KOPT-K1 (cell line): ENCODE results near the gene UGT1A1.

Experiments used
- H3K27ac ChIP-seq: fragments of 200-600 bp; sonication (generic); 2 replicates; pipeline ENCODE4 v1.5.1; 2016; ENCODE audit warnings: antibody characterized with exemption, mild to moderate bottlenecking, low read depth, low read length; ENCODE audit not compliant: poor library complexity, severe bottlenecking
- H3K36me3 ChIP-seq: fragments of 200-600 bp; sonication (generic); 2 replicates; pipeline ENCODE4 v1.5.1; 2017; ENCODE audit warnings: antibody characterized with exemption, mild to moderate bottlenecking, low read length, moderate library complexity; ENCODE audit not compliant: insufficient read depth
- H3K9me3 ChIP-seq: fragments of 200-600 bp; sonication (generic); 2 replicates; pipeline ENCODE4 v1.5.1; 2017; ENCODE audit warnings: antibody characterized with exemption, low read length, mild to moderate bottlenecking; ENCODE audit not compliant: insufficient read depth, poor library complexity, severe bottlenecking

Gene UGT1A1

DNA sequence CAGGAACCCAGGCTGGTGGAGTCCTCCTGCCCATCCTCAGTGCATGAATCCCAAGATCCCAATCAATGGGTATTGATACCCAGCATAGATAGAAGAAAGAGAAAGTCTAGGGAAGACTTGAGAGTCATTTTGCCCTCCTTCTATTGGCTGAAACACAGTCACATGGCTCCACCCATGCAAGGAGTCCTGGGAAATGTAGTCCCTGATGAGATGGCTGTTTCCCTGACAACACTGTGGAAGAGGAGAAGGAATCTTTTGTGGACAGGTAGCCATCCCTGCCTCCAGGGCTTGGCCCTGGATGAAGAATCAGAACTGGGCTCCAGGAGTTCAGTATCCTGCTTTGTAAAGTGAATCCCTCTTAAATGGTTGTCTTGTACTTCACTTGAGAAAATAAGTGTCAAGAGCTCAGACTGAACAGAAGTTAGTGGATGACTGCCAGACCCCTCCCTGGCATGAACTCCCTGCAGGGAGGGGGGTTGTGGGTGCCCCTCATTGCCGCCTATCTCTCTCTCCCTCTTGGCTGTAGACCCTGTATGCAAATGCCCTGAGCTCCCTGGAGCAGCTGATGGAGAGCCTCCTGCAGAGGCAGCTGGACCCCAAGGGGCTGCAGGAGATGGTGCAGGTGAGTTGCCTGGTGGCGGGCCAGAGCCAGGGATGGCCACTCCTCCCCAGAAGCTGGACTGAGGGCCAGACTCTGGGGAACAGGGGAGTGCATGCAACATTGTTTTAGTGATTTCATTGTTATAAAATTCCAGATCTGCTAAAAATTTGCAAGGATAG lies 54.2 kb downstream of the UGT1A1 start:
- Histone ChIP-seq H3K9me3 (peaks cover 3% of the 10 kb centered on the region), H3K27ac (no peak overlapping the region), H3K36me3 (no peaks in the 10 kb centered on the region)

DNA sequence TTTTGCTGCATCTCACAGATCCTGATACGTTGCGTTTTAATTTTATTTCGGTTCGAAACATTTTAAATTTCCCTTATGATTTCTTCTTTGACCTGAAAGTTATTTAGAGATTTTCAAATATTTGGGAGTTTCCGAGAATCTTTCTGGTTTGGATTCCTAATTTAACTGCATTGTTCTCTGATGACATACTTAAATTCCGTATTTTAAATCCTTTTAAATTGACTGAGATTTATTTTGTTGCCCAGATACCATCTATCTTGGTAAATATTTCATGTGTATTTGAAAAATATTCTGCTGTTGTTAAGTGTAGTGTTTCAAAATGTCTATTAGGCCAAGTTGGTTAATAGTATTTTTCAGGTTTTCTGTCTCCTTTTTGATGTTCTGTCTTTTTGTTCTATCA lies 55.8 kb downstream of the UGT1A1 start:
- no peaks in the 10 kb centered on the region for H3K36me3 ChIP-seq
- no peak overlapping the region for H3K27ac ChIP-seq
- H3K9me3 ChIP-seq = no peaks in the 10 kb centered on the region

DNA sequence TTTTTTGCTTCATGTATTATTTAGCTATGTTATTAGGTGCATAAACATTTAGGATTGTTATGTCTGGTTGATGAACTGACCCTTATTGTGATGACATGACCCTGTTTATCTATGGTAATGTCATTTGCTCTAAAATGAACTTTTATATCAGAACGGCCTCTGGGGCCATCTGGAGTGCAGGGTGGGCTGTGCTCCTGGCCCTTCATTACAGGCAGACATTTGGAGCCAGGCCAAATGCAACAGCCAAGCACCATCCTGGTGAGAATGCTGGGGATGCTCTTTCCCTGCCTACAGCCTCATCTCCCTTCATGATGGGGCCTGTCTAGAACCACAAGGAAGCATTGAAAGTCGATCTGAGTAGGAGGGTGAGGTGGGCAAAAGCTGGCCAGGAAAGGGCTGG lies 56.3 kb downstream of the UGT1A1 start:
- Histone ChIP-seq H3K9me3 (no peaks in the 10 kb centered on the region), H3K27ac (no peak overlapping the region), H3K36me3 (no peaks in the 10 kb centered on the region)

DNA sequence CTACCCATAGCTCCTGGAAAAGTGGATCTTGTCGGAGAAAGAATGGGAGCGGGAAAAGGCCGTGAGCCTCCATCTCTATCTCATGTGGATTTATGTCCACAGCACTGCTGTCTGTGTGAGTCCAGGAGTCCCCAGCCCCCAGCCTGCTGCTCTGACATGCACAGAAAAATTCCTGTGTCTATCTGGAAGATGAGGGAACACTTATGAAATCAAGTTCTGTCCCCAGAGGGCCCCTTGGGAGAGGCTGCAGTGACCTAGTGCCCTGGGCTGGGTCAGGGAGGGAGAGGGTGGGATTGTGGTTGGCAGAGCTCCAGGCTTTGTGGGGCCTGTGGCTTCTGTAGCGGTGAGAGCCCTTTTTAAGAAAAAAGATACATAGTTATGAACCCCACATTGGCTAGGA lies 56.7 kb downstream of the UGT1A1 start:
- no peaks in the 10 kb centered on the region for H3K36me3 ChIP-seq
- H3K27ac ChIP-seq = no peak overlapping the region
- H3K9me3 ChIP-seq = no peaks in the 10 kb centered on the region

DNA sequence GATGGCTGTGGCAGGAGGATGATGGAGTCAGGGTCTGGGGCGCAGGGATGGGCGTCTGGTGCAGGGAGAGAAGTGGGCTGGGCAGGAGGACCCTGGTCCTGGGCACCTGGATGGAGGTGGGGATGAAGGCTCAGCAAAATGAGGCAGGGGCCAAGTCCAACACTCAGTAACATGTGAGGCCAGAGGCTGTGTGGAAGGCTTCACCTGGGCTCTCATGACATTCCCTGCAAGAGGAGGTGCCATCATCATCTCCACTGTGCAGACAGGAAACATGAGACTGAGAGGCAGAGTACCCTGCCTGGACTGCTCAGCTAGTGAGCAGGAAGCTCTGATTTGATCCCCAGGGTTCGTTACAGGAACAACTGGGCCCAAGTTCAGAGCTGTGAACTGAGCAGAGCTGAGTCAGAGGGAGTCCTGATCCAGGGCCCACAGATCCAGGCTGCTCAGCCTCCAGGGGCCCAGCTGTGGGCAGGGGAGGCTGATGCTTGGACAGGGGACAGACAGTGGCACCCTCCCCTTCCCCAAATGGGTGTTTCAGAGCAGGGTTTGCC lies 57.4 kb downstream of the UGT1A1 start:
- H3K36me3 ChIP-seq = no peaks in the 10 kb centered on the region
- H3K9me3 ChIP-seq = no peaks in the 10 kb centered on the region
- H3K27ac ChIP-seq = no peak overlapping the region

DNA sequence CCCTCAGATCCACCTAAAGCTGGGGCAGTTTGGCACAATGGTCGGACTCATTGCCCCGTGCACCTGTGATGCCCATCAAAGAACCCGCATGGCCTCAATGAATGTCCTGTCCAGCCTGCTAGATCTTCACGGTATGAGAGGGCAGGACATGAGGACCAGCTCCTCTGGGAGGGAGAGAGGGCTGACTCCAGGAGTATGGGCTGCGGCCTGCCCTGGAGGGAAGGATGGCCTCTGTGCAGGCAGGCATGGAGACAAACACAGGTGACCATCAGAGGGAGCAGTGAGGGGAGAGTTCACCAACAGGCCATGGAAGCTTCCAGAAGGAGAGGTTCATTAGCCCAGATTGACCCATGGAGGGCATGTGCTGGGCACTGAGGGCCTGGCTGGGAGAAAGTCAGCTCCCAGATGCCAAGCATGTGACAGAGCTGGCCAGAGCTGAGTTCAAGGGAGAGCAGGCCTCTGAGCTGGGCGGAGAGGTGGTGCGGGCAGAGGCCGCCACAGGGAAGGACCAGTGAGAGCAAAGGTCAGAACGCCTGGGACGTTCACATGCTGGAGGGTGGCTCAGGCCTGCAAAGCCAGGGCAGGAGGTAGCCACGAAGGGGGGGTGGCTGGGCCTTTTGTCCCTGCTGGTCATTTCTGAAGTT lies 58.0 kb downstream of the UGT1A1 start:
- no peaks in the 10 kb centered on the region for H3K36me3 ChIP-seq
- no peak overlapping the region for H3K27ac ChIP-seq
- H3K9me3 ChIP-seq = no peaks in the 10 kb centered on the region

DNA sequence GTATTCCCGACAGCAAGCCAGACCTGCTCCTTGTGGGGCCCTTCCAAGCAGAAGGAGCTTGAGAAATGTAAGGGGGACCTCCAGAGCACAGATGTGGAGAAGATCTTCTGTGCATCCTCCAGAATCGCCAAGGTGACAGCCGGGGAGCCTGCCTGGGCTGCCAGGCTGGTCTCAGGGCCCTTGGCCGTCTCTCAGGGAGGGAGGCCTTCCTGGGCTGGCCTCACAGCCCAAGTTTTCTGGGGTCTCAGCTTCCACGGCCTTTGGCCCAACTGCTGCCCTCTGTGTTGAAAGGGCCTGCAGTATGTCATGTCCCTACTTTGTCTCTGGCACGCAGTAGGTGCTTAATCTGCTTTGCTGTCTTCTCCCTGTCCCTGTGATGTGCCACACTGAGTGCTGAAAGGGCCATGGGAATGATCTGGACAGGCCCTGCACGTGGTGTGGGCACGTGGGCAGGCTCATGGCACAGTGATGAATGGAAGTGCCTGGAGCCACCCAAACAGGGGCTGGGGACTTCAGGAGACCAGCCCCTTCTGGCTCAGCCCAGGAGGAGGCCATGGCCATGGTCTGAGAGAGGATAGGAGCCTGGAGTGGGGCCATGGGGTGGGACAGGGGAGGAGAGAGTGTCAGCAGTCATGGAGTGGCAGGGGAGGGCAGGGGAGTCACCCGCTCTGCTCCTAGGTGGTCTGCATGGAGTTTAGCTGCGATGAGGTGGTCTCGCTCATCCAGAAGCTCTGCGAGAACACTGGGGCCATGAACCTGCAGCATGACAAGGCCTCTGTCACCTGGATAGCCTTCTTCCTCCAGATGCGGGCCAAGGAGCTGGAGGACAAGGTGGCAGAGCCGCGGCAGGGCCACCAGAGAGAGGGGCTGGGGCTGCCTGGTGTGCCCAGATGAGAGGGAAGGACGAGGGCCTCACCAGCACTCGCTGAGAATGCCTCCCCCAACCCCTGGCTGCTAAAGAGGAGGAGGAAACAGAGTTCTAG lies 58.9 kb downstream of the UGT1A1 start:
- Histone ChIP-seq H3K36me3 (no peaks in the 10 kb centered on the region), H3K27ac (no peak overlapping the region), H3K9me3 (no peaks in the 10 kb centered on the region)

DNA sequence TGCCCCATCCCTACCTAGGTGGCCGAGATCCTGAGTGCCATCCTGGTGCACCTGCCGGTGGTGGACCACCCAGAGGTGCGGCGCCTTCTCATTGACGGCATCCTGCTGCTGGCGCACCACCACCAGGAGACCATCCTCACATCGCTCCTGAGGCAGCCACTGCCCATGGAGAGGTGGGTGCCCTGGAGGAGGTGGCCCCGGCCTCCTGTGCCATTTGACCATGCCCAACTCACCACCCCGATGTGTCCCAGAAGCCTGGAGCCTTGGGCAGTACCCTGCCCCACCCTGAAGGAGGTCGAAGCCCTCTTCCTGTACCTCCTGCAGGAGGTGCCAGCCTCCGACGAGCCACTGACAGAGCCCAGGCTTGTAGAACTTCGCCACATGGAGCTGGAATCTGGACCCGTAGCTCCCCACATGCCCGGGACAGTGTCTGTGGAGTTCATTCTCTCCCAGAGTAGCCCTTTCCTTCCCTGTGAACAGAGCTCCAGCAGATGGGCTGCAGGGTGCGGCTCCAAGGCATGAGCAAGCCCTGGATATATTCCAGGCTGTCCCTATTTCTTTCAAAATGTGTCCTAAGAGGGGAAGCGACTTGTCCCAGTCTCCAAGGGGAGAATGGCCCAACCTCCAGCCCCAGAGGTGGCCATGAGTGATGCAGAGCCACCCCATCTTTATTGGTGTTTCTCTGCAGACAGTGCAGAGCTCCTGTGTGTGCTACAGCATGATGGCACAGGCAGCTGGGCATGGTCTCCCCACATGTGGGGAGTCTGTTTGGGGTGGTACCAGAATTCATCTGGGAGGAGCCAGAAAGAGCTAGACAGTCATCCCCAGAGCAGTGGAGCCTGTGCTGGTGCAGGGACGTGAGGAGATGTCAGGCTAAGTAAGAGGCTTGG lies 60.1 kb downstream of the UGT1A1 start:
- H3K36me3 ChIP-seq = no peaks in the 10 kb centered on the region
- H3K27ac ChIP-seq = no peak overlapping the region
- H3K9me3 ChIP-seq = no peaks in the 10 kb centered on the region

DNA sequence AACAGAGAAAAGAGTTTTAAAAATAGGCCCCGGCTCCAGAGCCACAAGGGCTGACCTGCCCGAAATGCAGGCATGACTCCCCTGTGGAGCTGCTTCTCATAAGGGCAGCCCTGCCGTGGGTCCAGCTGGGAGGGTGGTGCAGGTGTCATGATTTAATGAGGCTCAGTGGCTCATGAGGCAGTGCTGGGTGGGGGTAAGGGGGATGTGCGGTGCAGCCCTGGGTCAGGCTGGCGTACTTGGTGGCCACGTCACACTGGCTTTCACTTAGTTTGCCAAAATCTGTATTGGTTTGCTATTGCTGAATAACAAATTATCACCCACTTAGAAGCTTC lies 60.7 kb downstream of the UGT1A1 start:
- no peak overlapping the region for H3K27ac ChIP-seq
- no peaks in the 10 kb centered on the region for H3K36me3 ChIP-seq
- H3K9me3 ChIP-seq = no peaks in the 10 kb centered on the region

DNA sequence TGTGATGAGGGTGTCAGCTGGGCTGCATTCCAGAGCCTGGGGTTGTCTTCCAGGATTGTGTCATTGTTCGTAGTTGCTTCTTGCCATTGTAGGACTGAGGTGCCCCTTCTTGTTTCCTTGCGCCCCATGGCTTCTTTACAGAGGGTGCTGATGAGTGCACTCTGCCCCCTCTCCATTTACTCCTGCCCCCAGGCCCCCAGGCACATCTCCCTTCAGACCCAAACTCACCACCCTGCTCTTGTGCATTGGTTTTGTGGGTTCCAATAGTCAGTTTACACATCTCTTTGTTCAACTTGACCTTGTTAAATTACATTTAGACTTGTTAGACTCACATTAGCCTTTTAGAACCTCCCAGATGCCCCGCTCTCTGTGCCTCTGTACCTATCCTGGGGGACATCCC lies 61.1 kb downstream of the UGT1A1 start:
- H3K9me3 ChIP-seq = no peaks in the 10 kb centered on the region
- H3K36me3 ChIP-seq = no peaks in the 10 kb centered on the region
- H3K27ac ChIP-seq = no peak overlapping the region

DNA sequence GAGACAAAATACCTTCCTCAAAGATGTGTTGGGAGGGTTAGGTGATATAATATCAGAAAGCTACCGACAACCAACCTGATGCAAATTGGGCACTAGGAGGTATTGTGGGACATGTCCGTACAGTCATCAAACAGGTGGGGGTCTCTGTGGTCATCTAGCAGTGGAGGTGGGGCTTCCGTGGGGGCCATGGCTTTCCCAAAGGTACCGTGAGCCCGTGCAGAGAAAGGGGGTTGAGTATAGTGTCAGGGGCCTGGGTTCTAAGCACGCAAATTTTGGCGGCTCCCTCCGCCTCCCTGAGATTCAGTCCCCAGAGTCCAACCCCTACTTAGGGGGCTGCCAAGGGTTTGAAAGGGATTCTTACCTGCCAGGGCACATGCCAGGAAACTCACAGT lies 61.6 kb downstream of the UGT1A1 start:
- H3K36me3 ChIP-seq = no peaks in the 10 kb centered on the region
- H3K9me3 ChIP-seq = no peaks in the 10 kb centered on the region
- H3K27ac ChIP-seq = no peak overlapping the region

DNA sequence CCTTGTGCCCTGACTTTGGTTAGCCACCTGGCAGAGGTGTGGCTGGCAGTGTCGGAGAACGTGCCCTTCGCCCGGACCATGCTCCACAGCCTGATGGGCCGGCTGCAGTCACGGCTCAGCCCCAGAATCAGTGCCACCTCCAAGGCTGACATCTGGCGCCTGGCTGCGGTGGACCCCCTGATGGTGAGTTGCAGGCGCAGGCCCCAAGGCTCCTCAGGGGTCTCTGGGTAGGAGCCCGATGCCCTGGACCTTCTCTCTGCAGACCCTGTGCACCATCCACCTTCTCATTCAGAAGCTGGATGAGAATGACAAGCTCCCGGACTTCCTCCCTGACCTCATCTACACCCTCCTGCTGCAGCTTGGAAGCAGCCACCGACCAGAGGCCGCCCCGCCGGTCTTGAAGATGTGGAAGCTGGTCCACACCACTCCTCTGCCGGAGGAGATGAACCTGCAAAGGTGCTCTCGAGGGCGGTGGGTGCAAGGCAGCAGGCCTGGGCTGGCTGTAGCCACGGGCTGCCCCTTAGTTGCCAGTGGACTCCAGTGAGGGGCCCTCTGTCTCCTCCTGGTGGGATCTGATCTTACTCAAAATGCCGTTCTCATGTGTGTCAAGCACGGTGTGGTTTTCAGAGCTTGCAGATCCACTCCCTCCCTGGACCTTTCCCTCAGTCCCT lies 62.2 kb downstream of the UGT1A1 start:
- H3K9me3 ChIP-seq = no peaks in the 10 kb centered on the region
- H3K27ac ChIP-seq = no peak overlapping the region
- no peaks in the 10 kb centered on the region for H3K36me3 ChIP-seq
